ENCODE results near the gene NELL1.

The NELL1 gene

GRCh38 chr11:21169639-21170038, 500.3 kb downstream of the NELL1 start:
- no peaks in the 10 kb centered on the region for H3K9me3 ChIP-seq (ENCODE audit: low read depth, low read length)
- H3K4me3 ChIP-seq: no peak overlapping the region
- no peak overlapping the region for H3K9ac ChIP-seq (ENCODE audit: insufficient read length)
- DNase-seq (ENCODE audit: low read depth, low spot score): no peak
- no peak overlapping the region for H3K27ac ChIP-seq
- no peaks in the 10 kb centered on the region for H3K36me3 ChIP-seq (ENCODE audit: insufficient read depth, low read length)
- TF ChIP-seq FOXP2 (optimal IDR thresholded peaks at IDR 0.05; ENCODE audit: control extremely low read depth, extremely low read length, insufficient read depth) (no peak), EZH2 (IDR thresholded peaks at IDR 0.05) (no peak), POLR2AphosphoS5 (IDR thresholded peaks at IDR 0.05; ENCODE audit: borderline replicate concordance, low read depth, low read length) (no peak)

GRCh38 chr11:21173476-21173875, 504.1 kb downstream of the NELL1 start:
- no peaks in the 10 kb centered on the region for H3K9me3 ChIP-seq (ENCODE audit: low read depth, low read length)
- H3K9ac ChIP-seq (ENCODE audit: insufficient read length): no peak overlapping the region
- H3K4me3 ChIP-seq: no peak overlapping the region
- no peak for TF ChIP-seq EZH2 (IDR thresholded peaks at IDR 0.05)
- no peak overlapping the region for H3K27ac ChIP-seq
- no peak for DNase-seq (ENCODE audit: low read depth, low spot score)
- H3K36me3 ChIP-seq (ENCODE audit: insufficient read depth, low read length): no peaks in the 10 kb centered on the region

- H3K9me3 ChIP-seq (ENCODE audit: low read depth, low read length): no peaks in the 10 kb centered on the region
- no peak overlapping the region for H3K9ac ChIP-seq (ENCODE audit: insufficient read length)
- H3K27ac ChIP-seq: no peak overlapping the region
- TF ChIP-seq EZH2 (IDR thresholded peaks at IDR 0.05): no peak
- no peak overlapping the region for H3K4me3 ChIP-seq
- DNase-seq (ENCODE audit: low read depth, low spot score): no peak
- no peaks in the 10 kb centered on the region for H3K36me3 ChIP-seq (ENCODE audit: insufficient read depth, low read length)
Measured at GRCh38 chr11:21174781-21175180, 505.4 kb downstream of the NELL1 start.

- Histone ChIP-seq H3K36me3 (ENCODE audit: insufficient read depth, low read length) (no peaks in the 10 kb centered on the region), H3K9ac (ENCODE audit: insufficient read length) (no peak overlapping the region), H3K4me3 (no peak overlapping the region), H3K9me3 (ENCODE audit: low read depth, low read length) (no peaks in the 10 kb centered on the region), H3K27ac (no peak overlapping the region)
- TF ChIP-seq POLR2AphosphoS5 (IDR thresholded peaks at IDR 0.05; ENCODE audit: borderline replicate concordance, low read depth, low read length) (no peak), FOXP2 (optimal IDR thresholded peaks at IDR 0.05; ENCODE audit: control extremely low read depth, extremely low read length, insufficient read depth) (no peak), EZH2 (IDR thresholded peaks at IDR 0.05) (no peak)
- DNase-seq (ENCODE audit: low read depth, low spot score): no peak
Measured at GRCh38 chr11:21177379-21177778, 508.0 kb downstream of the NELL1 start.

- no peak overlapping the region for H3K4me3 ChIP-seq
- no peak overlapping the region for H3K9ac ChIP-seq (ENCODE audit: insufficient read length)
- H3K9me3 ChIP-seq (ENCODE audit: low read depth, low read length): no peaks in the 10 kb centered on the region
- TF ChIP-seq POLR2AphosphoS5 (IDR thresholded peaks at IDR 0.05; ENCODE audit: borderline replicate concordance, low read depth, low read length) (no peak), FOXP2 (optimal IDR thresholded peaks at IDR 0.05; ENCODE audit: control extremely low read depth, extremely low read length, insufficient read depth) (no peak), EZH2 (IDR thresholded peaks at IDR 0.05) (no peak)
- H3K27ac ChIP-seq: no peak overlapping the region
- DNase-seq (ENCODE audit: low read depth, low spot score): no peak
- no peaks in the 10 kb centered on the region for H3K36me3 ChIP-seq (ENCODE audit: insufficient read depth, low read length)
Measured at GRCh38 chr11:21179770-21180169, 510.4 kb downstream of the NELL1 start.

GRCh38 chr11:21180182-21180581, 510.8 kb downstream of the NELL1 start:
- Histone ChIP-seq H3K27ac (no peak overlapping the region), H3K4me3 (no peak overlapping the region), H3K9ac (ENCODE audit: insufficient read length) (no peak overlapping the region), H3K9me3 (ENCODE audit: low read depth, low read length) (no peaks in the 10 kb centered on the region), H3K36me3 (ENCODE audit: insufficient read depth, low read length) (no peaks in the 10 kb centered on the region)
- DNase-seq (ENCODE audit: low read depth, low spot score): no peak
- no peak for TF ChIP-seq POLR2AphosphoS5 (IDR thresholded peaks at IDR 0.05; ENCODE audit: borderline replicate concordance, low read depth, low read length)
- TF ChIP-seq FOXP2 (optimal IDR thresholded peaks at IDR 0.05; ENCODE audit: control extremely low read depth, extremely low read length, insufficient read depth): no peak
- TF ChIP-seq EZH2 (IDR thresholded peaks at IDR 0.05): no peak

GRCh38 chr11:21185959-21186358, 516.6 kb downstream of the NELL1 start:
- Histone ChIP-seq H3K36me3 (ENCODE audit: insufficient read depth, low read length) (no peaks in the 10 kb centered on the region), H3K9ac (ENCODE audit: insufficient read length) (no peak overlapping the region), H3K9me3 (ENCODE audit: low read depth, low read length) (no peaks in the 10 kb centered on the region), H3K4me3 (no peak overlapping the region), H3K27ac (no peak overlapping the region)
- TF ChIP-seq EZH2 (IDR thresholded peaks at IDR 0.05): no peak
- no peak for DNase-seq (ENCODE audit: low read depth, low spot score)

GRCh38 chr11:21190181-21190580, 520.8 kb downstream of the NELL1 start:
- TF ChIP-seq FOXP2 (optimal IDR thresholded peaks at IDR 0.05; ENCODE audit: control extremely low read depth, extremely low read length, insufficient read depth): no peak
- Histone ChIP-seq H3K9ac (ENCODE audit: insufficient read length) (no peak overlapping the region), H3K4me3 (no peak overlapping the region), H3K36me3 (ENCODE audit: insufficient read depth, low read length) (no peaks in the 10 kb centered on the region), H3K27ac (no peak overlapping the region), H3K9me3 (ENCODE audit: low read depth, low read length) (no peaks in the 10 kb centered on the region)
- DNase-seq (ENCODE audit: low read depth, low spot score): no peak

- Histone ChIP-seq H3K36me3 (ENCODE audit: insufficient read depth, low read length) (no peaks in the 10 kb centered on the region), H3K27ac (no peak overlapping the region), H3K9ac (ENCODE audit: insufficient read length) (no peak overlapping the region), H3K4me3 (no peak overlapping the region), H3K9me3 (ENCODE audit: low read depth, low read length) (no peaks in the 10 kb centered on the region)
- no peak for TF ChIP-seq POLR2AphosphoS5 (IDR thresholded peaks at IDR 0.05; ENCODE audit: borderline replicate concordance, low read depth, low read length)
- TF ChIP-seq FOXP2 (optimal IDR thresholded peaks at IDR 0.05; ENCODE audit: control extremely low read depth, extremely low read length, insufficient read depth): no peak
- TF ChIP-seq EZH2 (IDR thresholded peaks at IDR 0.05): no peak
- DNase-seq (ENCODE audit: low read depth, low spot score): no peak
Measured at GRCh38 chr11:21195995-21196394, 526.6 kb downstream of the NELL1 start.

- H3K36me3 ChIP-seq (ENCODE audit: insufficient read depth, low read length): no peaks in the 10 kb centered on the region
- no peaks in the 10 kb centered on the region for H3K9me3 ChIP-seq (ENCODE audit: low read depth, low read length)
- no peak overlapping the region for H3K27ac ChIP-seq
- no peak overlapping the region for H3K9ac ChIP-seq (ENCODE audit: insufficient read length)
- no peak for DNase-seq (ENCODE audit: low read depth, low spot score)
- no peak for TF ChIP-seq EZH2 (IDR thresholded peaks at IDR 0.05)
- TF ChIP-seq FOXP2 (optimal IDR thresholded peaks at IDR 0.05; ENCODE audit: control extremely low read depth, extremely low read length, insufficient read depth): no peak
- no peak for TF ChIP-seq POLR2AphosphoS5 (IDR thresholded peaks at IDR 0.05; ENCODE audit: borderline replicate concordance, low read depth, low read length)
- no peak overlapping the region for H3K4me3 ChIP-seq
Measured at GRCh38 chr11:21198498-21198897, 529.1 kb downstream of the NELL1 start.

Measured in SK-N-MC (cell line).